ENCODE measurements around the gene RIPPLY3. TPM values are rescaled to one million over a fixed set of nuclear protein-coding genes. Genes with fewer than 3 reads are reported as not detected.

RIPPLY3 gene, protein sequence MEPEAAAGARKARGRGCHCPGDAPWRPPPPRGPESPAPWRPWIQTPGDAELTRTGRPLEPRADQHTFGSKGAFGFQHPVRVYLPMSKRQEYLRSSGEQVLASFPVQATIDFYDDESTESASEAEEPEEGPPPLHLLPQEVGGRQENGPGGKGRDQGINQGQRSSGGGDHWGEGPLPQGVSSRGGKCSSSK
- not detected in 2 replicates for total RNA-seq

DNA sequence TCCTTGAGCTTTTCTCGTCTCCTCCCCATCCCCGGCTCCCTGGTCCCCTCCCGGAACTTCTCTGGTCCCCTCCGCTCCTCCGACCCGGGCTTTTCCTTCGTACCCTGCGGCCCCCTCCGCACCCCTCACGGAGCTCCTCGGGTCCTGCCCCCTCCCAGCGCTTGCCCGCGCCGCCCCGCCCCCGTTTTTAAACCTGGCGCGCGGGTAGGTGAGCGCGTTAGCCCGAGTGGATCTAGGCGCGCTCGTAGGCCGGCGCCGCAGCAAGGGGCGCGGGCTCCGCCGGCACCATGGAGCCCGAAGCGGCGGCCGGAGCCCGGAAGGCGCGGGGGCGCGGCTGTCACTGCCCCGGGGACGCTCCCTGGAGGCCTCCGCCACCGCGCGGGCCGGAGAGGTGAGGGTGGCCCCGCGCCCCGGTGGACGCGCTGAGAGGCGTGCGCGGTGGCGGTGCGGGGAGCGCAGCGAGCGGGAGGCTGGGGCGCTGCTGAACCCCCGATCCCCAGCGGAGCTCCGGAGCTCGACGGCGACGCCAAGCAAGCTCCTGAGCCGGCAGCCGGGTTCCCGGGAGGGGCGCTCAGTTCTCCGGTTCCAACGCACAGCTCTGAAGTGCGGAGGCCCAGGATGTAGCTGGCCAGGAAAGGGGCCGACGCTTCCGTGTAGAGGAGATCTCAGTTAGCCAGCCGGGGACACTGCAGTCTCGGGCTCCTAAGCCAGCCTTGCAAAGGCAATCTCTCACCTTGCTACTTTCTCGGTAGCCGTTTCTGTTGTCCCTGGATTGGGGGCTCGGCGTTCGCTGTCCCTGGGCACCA is at the start of gene RIPPLY3:
Gene RIPPLY3 (plus strand): TSS at position 217 of the 806 bp plus-strand sequence. CDS start 71 bp downstream, at position 288.

DNA sequence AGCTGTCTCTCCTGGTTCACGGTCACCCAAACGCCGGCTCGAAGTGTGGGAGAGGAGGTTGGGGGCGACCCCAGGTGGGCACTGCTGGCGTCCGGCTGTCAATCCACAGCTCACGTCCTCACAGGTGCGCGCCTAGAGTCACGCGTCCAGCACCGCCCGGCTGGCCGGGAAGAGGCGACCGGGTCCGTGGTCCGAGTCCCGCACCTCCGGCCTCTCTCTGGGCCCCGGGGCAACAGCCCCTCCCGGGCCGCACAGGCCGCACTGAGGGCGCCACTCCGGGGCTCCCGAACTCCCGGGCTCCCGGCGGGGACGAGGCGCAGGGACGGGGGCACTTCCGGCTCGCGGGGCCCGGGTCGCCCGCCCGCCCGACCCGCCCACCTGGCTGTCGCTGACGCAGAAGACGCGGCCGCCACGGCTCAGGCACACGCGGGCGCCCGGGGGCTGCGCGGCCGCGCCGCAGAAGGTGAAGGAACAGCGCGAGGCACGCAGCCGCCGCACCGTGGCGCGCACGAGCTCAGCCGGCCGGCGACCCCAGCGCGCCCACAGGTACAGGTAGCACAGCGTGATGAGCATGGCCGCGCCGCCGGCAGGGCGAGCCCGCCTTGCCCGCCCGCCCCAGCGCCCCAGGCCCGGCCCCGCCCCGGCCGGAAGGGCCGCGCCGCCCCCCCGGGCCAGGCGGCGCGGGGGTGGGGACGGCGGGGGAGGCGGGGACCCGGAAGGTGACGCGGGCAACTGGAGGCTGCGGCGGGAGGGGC is 40.3 kb upstream of the RIPPLY3 start, which contains the start of gene HLCS:
Gene HLCS (minus strand): TSS at position 604 of the 755 bp plus-strand sequence. CDS start 31 bp downstream, at position 573.

Other genes with a start within 250 kb of the RIPPLY3 start
- gene HLCS, start 40.0 kb upstream of the RIPPLY3 start, total RNA-seq = 10.7 and 16.6 TPM in 2 replicates
- 3.1 and 4.7 TPM in 2 replicates for gene PIGP, start 66.4 kb downstream of the RIPPLY3 start, total RNA-seq
- gene TTC3, start 66.6 kb downstream of the RIPPLY3 start, total RNA-seq = 129 and 140 TPM in 2 replicates

Data from endothelial cell of coronary artery (primary cell).